Measurements from ENCODE around the gene PTPRN2.
"Not testable (repeated sequence)": the region's sequence is repeated elsewhere in the genome, so short reads cannot be mapped to it uniquely, and the experiment has no call there.

Gene PTPRN2

GRCh38 chr7:158284617-158285382 lies 302.8 kb downstream of the PTPRN2 start:
- no peak for DNase-seq

- no peak for DNase-seq
These were observed 303.5 kb downstream of the PTPRN2 start for GRCh38 chr7:158284121-158284520.

GRCh38 chr7:158283016-158283974 lies 304.3 kb downstream of the PTPRN2 start:
- DNase-seq: no peak

GRCh38 chr7:158282461-158283001 lies 305.1 kb downstream of the PTPRN2 start:
- DNase-seq: no peak

- DNase-seq: no peak
These were observed 306.2 kb downstream of the PTPRN2 start for GRCh38 chr7:158281441-158281840.

GRCh38 chr7:158280448-158281144 lies 307.0 kb downstream of the PTPRN2 start:
- DNase-seq: no peak

- no peak for DNase-seq
These were observed 307.8 kb downstream of the PTPRN2 start for GRCh38 chr7:158279539-158280447.

- DNase-seq: no peak
These were observed 308.8 kb downstream of the PTPRN2 start for GRCh38 chr7:158278745-158279320.

- no peak for DNase-seq
These were observed 310.1 kb downstream of the PTPRN2 start for GRCh38 chr7:158277219-158278141.

GRCh38 chr7:158276414-158277218 lies 311.0 kb downstream of the PTPRN2 start:
- no peak for DNase-seq

- DNase-seq: no peak
These were observed 311.8 kb downstream of the PTPRN2 start for GRCh38 chr7:158275711-158276413.

- no peak for DNase-seq
These were observed 312.6 kb downstream of the PTPRN2 start for GRCh38 chr7:158274996-158275395.

- DNase-seq: no peak
These were observed 313.2 kb downstream of the PTPRN2 start for GRCh38 chr7:158274404-158274811.

GRCh38 chr7:158273756-158274342 lies 313.8 kb downstream of the PTPRN2 start:
- DNase-seq: not testable (repeated sequence)

- DNase-seq: no peak
These were observed 314.4 kb downstream of the PTPRN2 start for GRCh38 chr7:158273138-158273651.

GRCh38 chr7:158272509-158273137 lies 315.0 kb downstream of the PTPRN2 start:
- DNase-seq: no peak

- DNase-seq: no peak
These were observed 315.5 kb downstream of the PTPRN2 start for GRCh38 chr7:158272091-158272490.

GRCh38 chr7:158271646-158272045 lies 316.0 kb downstream of the PTPRN2 start:
- no peak for DNase-seq

All from NCI-H2171 (cell line).